ENCODE measurements around the gene WBP2NL.

WBP2NL gene

DNA sequence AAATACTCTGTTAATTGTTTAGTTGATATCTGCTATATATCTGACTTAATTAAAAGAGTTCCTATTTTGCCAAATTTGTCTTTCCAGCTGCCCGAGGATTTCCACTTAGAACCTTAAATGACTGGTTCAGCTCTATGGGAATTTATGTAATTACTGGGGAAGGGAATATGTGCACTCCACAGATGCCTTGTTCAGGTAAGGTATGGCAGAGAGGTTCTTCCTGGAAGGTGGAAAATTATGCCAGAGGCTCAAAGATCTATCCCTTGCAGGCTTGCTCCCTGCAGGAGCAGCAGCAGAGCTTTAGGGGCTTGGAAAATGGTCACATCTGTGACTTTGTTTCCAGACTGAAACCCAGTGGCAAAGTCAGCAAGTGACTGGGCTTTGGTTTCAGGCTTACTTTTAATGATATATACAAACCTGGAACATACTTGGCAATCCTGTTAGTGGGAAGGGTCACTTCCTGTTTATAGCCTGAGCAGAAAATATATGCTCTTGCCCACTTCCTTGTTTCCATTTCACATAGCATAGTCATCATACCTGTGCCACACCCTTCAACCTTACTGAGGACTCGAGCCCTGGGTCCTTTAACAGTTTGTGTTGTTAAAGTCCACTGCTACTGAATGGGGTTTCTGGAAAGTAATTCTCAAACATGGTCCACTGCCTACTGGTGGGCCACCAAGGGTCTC, 23.7 kb downstream of the WBP2NL start:
- TF ChIP-seq, protein P1, sequence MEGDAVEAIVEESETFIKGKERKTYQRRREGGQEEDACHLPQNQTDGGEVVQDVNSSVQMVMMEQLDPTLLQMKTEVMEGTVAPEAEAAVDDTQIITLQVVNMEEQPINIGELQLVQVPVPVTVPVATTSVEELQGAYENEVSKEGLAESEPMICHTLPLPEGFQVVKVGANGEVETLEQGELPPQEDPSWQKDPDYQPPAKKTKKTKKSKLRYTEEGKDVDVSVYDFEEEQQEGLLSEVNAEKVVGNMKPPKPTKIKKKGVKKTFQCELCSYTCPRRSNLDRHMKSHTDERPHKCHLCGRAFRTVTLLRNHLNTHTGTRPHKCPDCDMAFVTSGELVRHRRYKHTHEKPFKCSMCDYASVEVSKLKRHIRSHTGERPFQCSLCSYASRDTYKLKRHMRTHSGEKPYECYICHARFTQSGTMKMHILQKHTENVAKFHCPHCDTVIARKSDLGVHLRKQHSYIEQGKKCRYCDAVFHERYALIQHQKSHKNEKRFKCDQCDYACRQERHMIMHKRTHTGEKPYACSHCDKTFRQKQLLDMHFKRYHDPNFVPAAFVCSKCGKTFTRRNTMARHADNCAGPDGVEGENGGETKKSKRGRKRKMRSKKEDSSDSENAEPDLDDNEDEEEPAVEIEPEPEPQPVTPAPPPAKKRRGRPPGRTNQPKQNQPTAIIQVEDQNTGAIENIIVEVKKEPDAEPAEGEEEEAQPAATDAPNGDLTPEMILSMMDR (conservative IDR thresholded peaks at IDR 0.05; ENCODE audit: control insufficient read depth, insufficient read depth, low read depth, low read length): no peak
- H3K4me3 ChIP-seq (ENCODE audit: control insufficient read depth, low read depth, low read length): no peak overlapping the region
- no peak for DNase-seq (ENCODE audit: low read depth)

DNA sequence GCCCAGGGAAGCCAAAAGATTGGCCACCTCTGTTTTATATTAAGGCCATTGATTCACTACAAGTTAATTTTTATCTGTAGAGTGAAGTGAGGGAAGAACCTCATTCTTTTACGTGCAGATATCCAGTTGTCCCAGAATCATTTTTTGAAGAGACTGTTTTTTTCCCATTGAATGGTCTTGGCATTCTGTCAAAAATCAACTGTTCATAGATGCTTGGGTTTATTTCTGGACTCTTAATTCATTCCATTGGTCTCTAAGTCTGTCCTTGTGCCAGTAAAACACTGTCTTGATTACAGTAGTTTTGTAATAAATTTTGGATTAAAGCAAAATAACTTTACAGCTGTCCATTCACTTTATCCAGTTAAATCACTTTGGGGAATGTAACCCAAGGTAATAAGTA, 26.8 kb downstream of the WBP2NL start:
- H3K4me3 ChIP-seq (ENCODE audit: control insufficient read depth, low read depth, low read length): no peak overlapping the region
- TF ChIP-seq, protein P1 (conservative IDR thresholded peaks at IDR 0.05; ENCODE audit: control insufficient read depth, insufficient read depth, low read depth, low read length): no peak
- no peak for DNase-seq (ENCODE audit: low read depth)

DNA sequence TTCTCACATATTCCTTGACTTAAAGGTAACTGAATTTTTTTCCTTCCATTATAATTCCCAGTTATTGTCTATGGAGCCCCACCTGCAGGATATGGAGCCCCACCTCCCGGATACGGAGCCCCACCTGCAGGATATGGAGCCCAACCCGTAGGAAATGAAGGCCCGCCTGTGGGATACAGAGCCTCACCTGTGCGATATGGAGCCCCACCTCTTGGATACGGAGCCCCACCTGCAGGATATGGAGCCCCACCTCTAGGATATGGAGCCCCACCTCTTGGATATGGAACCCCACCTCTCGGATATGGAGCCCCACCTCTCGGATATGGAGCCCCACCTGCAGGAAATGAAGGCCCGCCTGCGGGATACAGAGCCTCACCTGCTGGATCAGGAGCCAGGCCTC, 28.1 kb downstream of the WBP2NL start:
- TF ChIP-seq, protein P1 (conservative IDR thresholded peaks at IDR 0.05; ENCODE audit: control insufficient read depth, insufficient read depth, low read depth, low read length): no peak

DNA sequence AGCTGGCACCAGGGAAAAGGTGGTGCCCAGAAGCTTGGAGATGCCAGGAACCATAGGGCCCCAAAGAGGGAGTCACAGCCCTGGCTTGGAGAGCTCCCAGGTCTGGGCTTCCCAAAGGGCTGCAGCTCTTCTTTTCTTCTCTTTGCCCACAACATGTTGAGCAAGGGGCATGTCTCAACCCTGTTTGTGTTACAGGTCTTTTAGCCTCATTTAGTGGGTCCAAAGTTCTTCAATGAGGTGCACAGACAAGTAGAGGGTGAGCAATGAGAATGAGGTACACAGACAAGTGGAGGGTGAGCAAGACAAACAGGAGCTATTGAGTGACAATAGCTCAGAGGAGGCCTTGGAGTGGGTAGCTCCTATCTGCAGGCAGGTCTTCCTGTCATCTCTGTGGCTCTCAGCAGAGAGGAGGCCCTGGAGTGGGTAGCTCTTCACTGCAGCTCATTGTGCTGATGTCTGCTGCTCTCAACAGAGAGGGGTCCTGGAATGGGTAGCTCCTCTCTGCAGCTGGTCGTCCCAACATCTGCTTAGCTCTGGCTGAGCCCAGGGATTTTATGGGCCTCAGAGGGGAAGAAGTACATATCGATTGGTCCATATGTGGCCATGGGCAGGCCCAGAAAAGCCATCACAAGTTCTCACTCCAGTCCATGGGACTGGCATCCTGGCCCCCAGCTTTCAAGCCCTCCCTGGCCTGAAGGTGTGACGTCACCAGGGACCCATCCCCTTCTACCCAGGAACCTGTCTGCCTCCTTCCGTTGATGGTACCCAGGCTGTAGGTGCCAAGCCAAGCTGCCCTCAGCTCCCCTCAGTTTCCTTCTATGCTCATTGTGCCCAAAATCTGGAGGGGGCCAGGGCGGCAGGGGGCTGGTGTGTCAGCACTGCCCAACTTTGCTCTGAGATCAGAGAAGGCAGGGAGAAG, 34.9 kb downstream of the WBP2NL start:
- no peak overlapping the region for H3K4me3 ChIP-seq (ENCODE audit: control insufficient read depth, low read depth, low read length)
- no peak for DNase-seq (ENCODE audit: low read depth)
- TF ChIP-seq, protein P1 (conservative IDR thresholded peaks at IDR 0.05; ENCODE audit: control insufficient read depth, insufficient read depth, low read depth, low read length): no peak

More for the DNA sequence above, 28.1 kb downstream of the WBP2NL start:
- H3K4me3 ChIP-seq (ENCODE audit: control insufficient read depth, low read depth, low read length): no peak overlapping the region
- DNase-seq (ENCODE audit: low read depth): no peak

DNA sequence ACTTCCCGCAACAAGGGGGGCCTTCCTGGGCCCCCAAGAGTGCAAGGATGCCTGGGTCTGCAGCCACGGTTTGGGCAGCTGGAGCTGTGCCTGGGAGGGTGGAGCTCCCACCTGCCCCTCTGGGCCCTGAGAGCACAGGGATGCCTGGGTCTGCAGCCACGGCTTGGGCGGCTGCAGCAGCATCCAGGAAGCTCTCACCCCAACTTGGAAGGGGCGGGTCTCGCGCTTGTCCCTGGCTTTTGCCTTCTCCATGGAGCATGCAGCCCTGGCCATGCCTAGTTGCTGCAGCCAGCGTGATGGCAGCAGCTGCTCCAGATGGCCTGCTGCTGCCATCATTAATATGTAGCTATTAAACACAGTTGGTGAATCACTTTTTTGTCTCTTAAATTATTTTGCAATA, 36.7 kb downstream of the WBP2NL start:
- no peak overlapping the region for H3K4me3 ChIP-seq (ENCODE audit: control insufficient read depth, low read depth, low read length)
- DNase-seq (ENCODE audit: low read depth): no peak
- TF ChIP-seq, protein P1 (conservative IDR thresholded peaks at IDR 0.05; ENCODE audit: control insufficient read depth, insufficient read depth, low read depth, low read length): no peak

DNA sequence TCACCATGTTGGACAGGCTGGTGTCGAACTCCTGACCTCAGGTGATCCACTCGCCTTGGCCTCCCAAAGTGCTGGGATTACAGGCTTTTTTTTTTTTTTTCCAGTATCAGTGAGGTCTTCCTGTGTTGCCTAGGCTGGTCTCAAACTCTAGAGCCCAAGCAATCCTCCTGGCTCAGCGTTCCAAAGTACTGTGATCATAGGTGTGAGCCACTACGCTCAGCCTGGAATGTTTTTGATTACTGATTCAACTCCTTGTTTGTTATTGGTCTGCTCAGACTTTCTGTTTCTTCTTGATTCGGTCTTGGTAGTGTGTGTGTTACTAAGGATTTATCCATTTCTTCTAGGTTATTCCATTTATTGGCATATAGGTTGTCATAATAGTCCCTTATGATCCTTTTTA, 40.7 kb downstream of the WBP2NL start:
- peak; percentile 4 for DNase-seq (ENCODE audit: low read depth)
- TF ChIP-seq, protein P1 (conservative IDR thresholded peaks at IDR 0.05; ENCODE audit: control insufficient read depth, insufficient read depth, low read depth, low read length): no peak
- no peak overlapping the region for H3K4me3 ChIP-seq (ENCODE audit: control insufficient read depth, low read depth, low read length)
